ENCODE results near the gene LAPTM5. TPM values are rescaled to one million over a fixed set of nuclear protein-coding genes. Genes with fewer than 3 reads are reported as not detected.

Gene LAPTM5
- total RNA-seq, 1 donor from 2014 or later: 424 TPM

DNA sequence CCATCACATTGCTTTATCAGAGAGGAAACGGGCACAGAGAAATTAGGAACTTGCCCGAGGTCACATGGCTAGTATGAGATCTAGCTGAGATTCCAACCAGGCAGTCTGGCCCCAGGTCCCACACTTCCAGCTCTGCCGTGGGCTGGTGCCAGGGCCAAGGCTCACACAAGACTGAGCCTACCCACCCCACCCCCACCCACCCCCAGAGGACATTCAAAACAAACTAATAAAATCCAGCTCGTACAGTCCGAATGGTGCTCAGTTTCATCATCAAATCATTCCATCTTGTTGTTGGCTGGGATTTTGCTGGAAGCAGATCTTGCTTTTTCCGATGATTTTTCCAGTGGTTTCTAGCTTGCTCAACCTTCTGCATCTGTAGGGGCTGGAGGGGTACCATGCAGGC lies 62.1 kb downstream of the LAPTM5 start:
- intact Hi-C loops (cut with DNase I): no loop called here

DNA sequence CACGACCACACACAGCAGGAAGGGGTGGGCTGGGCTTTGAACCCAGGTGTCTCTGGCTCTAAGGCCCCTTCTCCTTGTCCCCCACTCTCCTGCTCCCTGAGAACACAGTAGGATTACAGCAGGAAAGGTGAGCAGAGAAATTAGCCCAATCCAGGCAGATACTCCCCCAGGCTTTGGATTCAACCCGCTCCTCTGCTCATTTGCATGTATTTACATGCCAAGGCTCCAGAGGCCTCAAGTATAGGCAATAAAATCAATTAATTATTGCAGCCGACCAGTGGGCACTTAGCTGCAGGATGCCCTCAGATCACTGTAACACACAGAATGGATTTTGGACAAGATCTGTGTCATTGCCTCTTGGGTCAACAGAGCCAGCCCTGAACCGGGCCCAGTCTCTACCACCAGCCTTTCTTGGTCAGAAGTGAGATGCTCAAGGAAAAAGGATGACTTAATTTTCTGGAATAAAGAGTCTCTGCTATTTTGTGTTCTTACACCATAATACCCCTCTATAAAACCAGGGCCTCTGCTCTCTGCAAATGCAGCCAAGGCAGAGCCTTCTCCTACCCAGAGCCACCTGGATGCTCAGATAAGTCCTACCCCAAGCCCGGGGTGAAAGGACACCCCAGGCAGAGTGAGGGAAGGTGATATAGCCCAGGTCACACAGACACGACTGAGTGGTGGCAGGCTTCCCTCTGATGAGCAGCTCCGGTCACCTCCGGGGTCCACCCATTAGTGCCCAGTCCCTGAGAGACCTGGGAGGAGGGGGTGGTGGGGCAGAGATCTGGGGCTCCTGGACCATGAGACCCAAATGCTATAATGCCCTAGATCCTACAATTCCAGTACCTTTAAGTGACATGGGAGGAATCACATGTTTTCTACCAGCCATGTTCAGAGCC lies 63.0 kb downstream of the LAPTM5 start:
- DNase-seq (no peak), ATAC-seq (no peak)
- TF ChIP-seq, protein P1, sequence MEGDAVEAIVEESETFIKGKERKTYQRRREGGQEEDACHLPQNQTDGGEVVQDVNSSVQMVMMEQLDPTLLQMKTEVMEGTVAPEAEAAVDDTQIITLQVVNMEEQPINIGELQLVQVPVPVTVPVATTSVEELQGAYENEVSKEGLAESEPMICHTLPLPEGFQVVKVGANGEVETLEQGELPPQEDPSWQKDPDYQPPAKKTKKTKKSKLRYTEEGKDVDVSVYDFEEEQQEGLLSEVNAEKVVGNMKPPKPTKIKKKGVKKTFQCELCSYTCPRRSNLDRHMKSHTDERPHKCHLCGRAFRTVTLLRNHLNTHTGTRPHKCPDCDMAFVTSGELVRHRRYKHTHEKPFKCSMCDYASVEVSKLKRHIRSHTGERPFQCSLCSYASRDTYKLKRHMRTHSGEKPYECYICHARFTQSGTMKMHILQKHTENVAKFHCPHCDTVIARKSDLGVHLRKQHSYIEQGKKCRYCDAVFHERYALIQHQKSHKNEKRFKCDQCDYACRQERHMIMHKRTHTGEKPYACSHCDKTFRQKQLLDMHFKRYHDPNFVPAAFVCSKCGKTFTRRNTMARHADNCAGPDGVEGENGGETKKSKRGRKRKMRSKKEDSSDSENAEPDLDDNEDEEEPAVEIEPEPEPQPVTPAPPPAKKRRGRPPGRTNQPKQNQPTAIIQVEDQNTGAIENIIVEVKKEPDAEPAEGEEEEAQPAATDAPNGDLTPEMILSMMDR (IDR thresholded peaks at IDR 0.05): no peak
- no peaks in the 10 kb centered on the region for H3K4me1 ChIP-seq
- no peak overlapping the region for H3K27ac ChIP-seq
- H3K27me3 ChIP-seq: no peaks in the 10 kb centered on the region
- H3K9me3 ChIP-seq: no peaks in the 10 kb centered on the region
- intact Hi-C loops (cut with DNase I): no loop called here
- H3K4me3 ChIP-seq: no peak overlapping the region
- no peaks in the 10 kb centered on the region for H3K36me3 ChIP-seq

More for the DNA sequence above, 62.1 kb downstream of the LAPTM5 start:
- no peaks in the 10 kb centered on the region for H3K4me1 ChIP-seq
- DNase-seq (no peak), ATAC-seq (peak; percentile 28)
- no peak overlapping the region for H3K27ac ChIP-seq
- no peaks in the 10 kb centered on the region for H3K36me3 ChIP-seq
- TF ChIP-seq, protein P1 (IDR thresholded peaks at IDR 0.05): no peak
- H3K4me3 ChIP-seq: no peak overlapping the region
- no peaks in the 10 kb centered on the region for H3K27me3 ChIP-seq
- no peaks in the 10 kb centered on the region for H3K9me3 ChIP-seq

DNA sequence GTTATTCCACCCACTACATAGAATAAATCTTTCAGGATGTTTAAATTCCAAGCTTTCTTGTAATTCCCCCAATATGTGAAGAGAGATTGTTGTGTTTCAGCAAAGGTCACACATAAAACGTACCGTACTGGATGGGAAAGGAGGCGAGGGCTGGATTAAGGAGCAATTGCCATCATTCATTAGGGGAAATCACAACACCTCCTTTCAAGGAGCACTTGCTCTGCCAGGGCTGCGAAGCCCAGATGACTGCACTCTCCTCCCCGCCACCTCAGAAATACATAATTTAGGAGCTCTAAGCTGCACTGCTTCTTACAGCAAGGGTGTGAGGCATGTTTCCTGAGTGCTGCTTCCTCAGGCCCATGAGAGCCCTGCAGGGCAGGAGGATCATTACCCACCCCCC lies 63.8 kb downstream of the LAPTM5 start:
- DNase-seq: no peak
- H3K27ac ChIP-seq: no peak overlapping the region
- no peaks in the 10 kb centered on the region for H3K36me3 ChIP-seq
- ATAC-seq: no peak
- no peaks in the 10 kb centered on the region for H3K4me1 ChIP-seq
- no peaks in the 10 kb centered on the region for H3K27me3 ChIP-seq
- H3K9me3 ChIP-seq: no peaks in the 10 kb centered on the region
- TF ChIP-seq, protein P1 (IDR thresholded peaks at IDR 0.05): no peak
- H3K4me3 ChIP-seq: no peak overlapping the region
- intact Hi-C loops (cut with DNase I): no loop called here

DNA sequence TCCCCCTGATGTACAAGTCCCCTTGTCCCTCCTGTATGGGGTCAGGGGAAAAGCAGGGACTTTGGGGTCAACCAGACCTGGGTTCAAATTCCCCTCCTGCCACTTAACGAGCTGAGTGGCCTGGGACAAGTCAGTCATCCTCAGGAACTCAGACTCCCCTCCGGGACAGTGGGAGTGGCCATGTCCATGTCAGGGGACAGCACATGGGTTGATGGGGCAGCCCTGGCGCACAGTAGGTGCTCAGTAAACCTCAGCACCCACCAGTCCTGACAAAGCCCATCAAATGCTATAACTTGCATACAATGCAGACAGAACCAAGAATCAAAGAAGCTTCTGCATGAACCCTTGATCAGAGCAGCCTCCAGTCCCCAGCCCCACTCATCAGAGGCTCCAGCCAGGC lies 64.2 kb downstream of the LAPTM5 start:
- intact Hi-C loops (cut with DNase I): no loop called here
- H3K4me3 ChIP-seq: no peak overlapping the region

DNA sequence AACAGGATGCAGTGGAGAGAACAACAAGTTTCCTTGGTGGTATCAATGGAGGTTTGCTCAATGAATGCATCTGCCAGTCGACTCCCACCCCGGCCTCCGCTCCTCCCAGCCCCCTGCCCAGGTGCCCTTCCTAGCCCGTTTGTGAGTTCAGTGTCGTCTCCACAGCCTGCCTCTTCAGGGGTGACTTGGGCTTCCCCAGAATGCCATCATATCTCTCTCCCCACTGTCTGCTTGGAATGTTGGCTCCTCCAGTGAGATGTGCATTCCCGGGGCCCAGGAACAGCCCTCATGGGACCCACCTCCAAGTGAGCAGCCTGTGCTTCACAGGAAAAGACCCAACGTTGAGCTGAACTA lies 64.6 kb downstream of the LAPTM5 start:
- H3K4me3 ChIP-seq: no peak overlapping the region
- DNase-seq (peak; percentile 40), ATAC-seq (no peak)
- H3K9me3 ChIP-seq: no peaks in the 10 kb centered on the region
- no peaks in the 10 kb centered on the region for H3K36me3 ChIP-seq
- H3K4me1 ChIP-seq: no peaks in the 10 kb centered on the region
- TF ChIP-seq, protein P1 (IDR thresholded peaks at IDR 0.05): no peak
- no peak overlapping the region for H3K27ac ChIP-seq
- H3K27me3 ChIP-seq: no peaks in the 10 kb centered on the region
- intact Hi-C loops (cut with DNase I): no loop called here

More for the DNA sequence above, 64.2 kb downstream of the LAPTM5 start:
- Histone ChIP-seq H3K9me3 (no peaks in the 10 kb centered on the region), H3K27ac (no peak overlapping the region), H3K36me3 (no peaks in the 10 kb centered on the region), H3K4me1 (no peaks in the 10 kb centered on the region), H3K27me3 (no peaks in the 10 kb centered on the region)
- DNase-seq: no peak
- TF ChIP-seq, protein P1 (IDR thresholded peaks at IDR 0.05): no peak
- ATAC-seq: no peak
